ENCODE data around the gene LINS1. TPM values are rescaled to one million over a fixed set of nuclear protein-coding genes. Genes with fewer than 3 reads are reported as not detected.
A peak's percentile ranks its signal among the peaks of the same experiment; 100 is the strongest.
"Not testable (repeated sequence)": the region's sequence is repeated elsewhere in the genome, so short reads cannot be mapped to it uniquely, and the experiment has no call there.

Gene LINS1
- total RNA-seq, 2 donors from 2014 or later: 27.7 to 40.5 TPM

- Mint-ChIP-seq H3K27ac (peak overlapping the region in 1 of 2 donors; percentile 83), H3K4me1 (ENCODE audit: low read depth in 2 of 2) (peaks cover 43 to 52% of the 10 kb centered on the region in 2 donors), H3K36me3 (peaks cover 6% of the 10 kb centered on the region), H3K4me3 (peak overlapping the region; percentile 81), H3K27me3 (no peaks in the 10 kb centered on the region), H3K9me3 (no peaks in the 10 kb centered on the region)
- no peak for DNase-seq (ENCODE audit: low spot score)
- ATAC-seq: no peak
These were observed 6.0 kb downstream of the LINS1 start for GRCh38 chr15:100595964-100596363.

GRCh38 chr15:100593431-100593830, 8.6 kb downstream of the LINS1 start:
- Mint-ChIP-seq H3K36me3 (peaks cover 12% of the 10 kb centered on the region), H3K9me3 (no peaks in the 10 kb centered on the region), H3K27me3 (no peaks in the 10 kb centered on the region), H3K27ac (peak overlapping the region in 1 of 2 donors; percentile 23), H3K4me1 (ENCODE audit: low read depth in 2 of 2) (peaks cover 42 to 47% of the 10 kb centered on the region in 2 donors), H3K4me3 (no peak overlapping the region)
- DNase-seq (ENCODE audit: low spot score) (no peak), ATAC-seq (no peak)

GRCh38 chr15:100592898-100593297, 9.1 kb downstream of the LINS1 start:
- Mint-ChIP-seq H3K27me3 (no peaks in the 10 kb centered on the region), H3K36me3 (peaks cover 15% of the 10 kb centered on the region), H3K4me1 (ENCODE audit: low read depth in 2 of 2) (peaks cover 39 to 45% of the 10 kb centered on the region in 2 donors), H3K4me3 (no peak overlapping the region), H3K27ac (peak overlapping the region in 1 of 2 donors; percentile 23), H3K9me3 (no peaks in the 10 kb centered on the region)
- no peak for DNase-seq (ENCODE audit: low spot score)
- no peak for ATAC-seq

- H3K27me3 Mint-ChIP-seq: no peaks in the 10 kb centered on the region
- peak overlapping the region; percentile 18 for H3K4me3 Mint-ChIP-seq
- peak overlapping the region; percentile 23 to 36 for H3K27ac Mint-ChIP-seq
- ATAC-seq (no peak), DNase-seq (ENCODE audit: low spot score) (no peak)
- no peaks in the 10 kb centered on the region for H3K9me3 Mint-ChIP-seq
- H3K36me3 Mint-ChIP-seq: peaks cover 19% of the 10 kb centered on the region
- H3K4me1 Mint-ChIP-seq (ENCODE audit: low read depth in 2 of 2): peaks cover 31 to 42% of the 10 kb centered on the region in 2 donors
These were observed 10.1 kb downstream of the LINS1 start for GRCh38 chr15:100591835-100592234.

GRCh38 chr15:100591163-100591562, 10.8 kb downstream of the LINS1 start:
- peaks cover 30 to 35% of the 10 kb centered on the region in 2 donors for H3K4me1 Mint-ChIP-seq (ENCODE audit: low read depth in 2 of 2)
- H3K27me3 Mint-ChIP-seq; H3K4me3 Mint-ChIP-seq; DNase-seq (ENCODE audit: low spot score); ATAC-seq; H3K9me3 Mint-ChIP-seq: not testable (repeated sequence)
- peaks cover 19% of the 10 kb centered on the region for H3K36me3 Mint-ChIP-seq
- peak overlapping the region; percentile 23 to 36 for H3K27ac Mint-ChIP-seq

GRCh38 chr15:100588638-100589242, 13.2 kb downstream of the LINS1 start:
- H3K4me1 Mint-ChIP-seq (ENCODE audit: low read depth in 2 of 2): peaks cover 29% of the 10 kb centered on the region in 2 donors
- DNase-seq (ENCODE audit: low spot score) (no peak), ATAC-seq (no peak)
- no peak overlapping the region for H3K27ac Mint-ChIP-seq
- no peak overlapping the region for H3K4me3 Mint-ChIP-seq
- no peaks in the 10 kb centered on the region for H3K27me3 Mint-ChIP-seq
- H3K9me3 Mint-ChIP-seq: no peaks in the 10 kb centered on the region
- H3K36me3 Mint-ChIP-seq: peaks cover 18% of the 10 kb centered on the region

- no peak for DNase-seq (ENCODE audit: low spot score)
- H3K4me3 Mint-ChIP-seq: no peak overlapping the region
- no peaks in the 10 kb centered on the region for H3K27me3 Mint-ChIP-seq
- no peak overlapping the region for H3K27ac Mint-ChIP-seq
- peaks cover 18 to 26% of the 10 kb centered on the region in 2 donors for H3K4me1 Mint-ChIP-seq (ENCODE audit: low read depth in 2 of 2)
- peaks cover 16% of the 10 kb centered on the region for H3K36me3 Mint-ChIP-seq
- ATAC-seq: no peak
- peaks cover 12% of the 10 kb centered on the region for H3K9me3 Mint-ChIP-seq
These were observed 21.6 kb downstream of the LINS1 start for GRCh38 chr15:100580414-100580813.

- H3K9me3 Mint-ChIP-seq: no peaks in the 10 kb centered on the region
- no peak for ATAC-seq
- no peak for DNase-seq (ENCODE audit: low spot score)
- H3K36me3 Mint-ChIP-seq: peaks cover 21% of the 10 kb centered on the region
- H3K27me3 Mint-ChIP-seq: no peaks in the 10 kb centered on the region
- H3K4me3 Mint-ChIP-seq: no peak overlapping the region
- no peak overlapping the region for H3K27ac Mint-ChIP-seq
- peaks cover 19 to 20% of the 10 kb centered on the region in 2 donors for H3K4me1 Mint-ChIP-seq (ENCODE audit: low read depth in 2 of 2)
These were observed 28.5 kb downstream of the LINS1 start for GRCh38 chr15:100573526-100573925.

GRCh38 chr15:100572362-100572983, 29.5 kb downstream of the LINS1 start:
- no peak overlapping the region for H3K27ac Mint-ChIP-seq
- peaks cover 21% of the 10 kb centered on the region for H3K36me3 Mint-ChIP-seq
- H3K27me3 Mint-ChIP-seq: no peaks in the 10 kb centered on the region
- peaks cover 19 to 20% of the 10 kb centered on the region in 2 donors for H3K4me1 Mint-ChIP-seq (ENCODE audit: low read depth in 2 of 2)
- no peaks in the 10 kb centered on the region for H3K9me3 Mint-ChIP-seq
- DNase-seq (ENCODE audit: low spot score) (no peak), ATAC-seq (no peak)
- no peak overlapping the region for H3K4me3 Mint-ChIP-seq

GRCh38 chr15:100571592-100572167, 30.3 kb downstream of the LINS1 start:
- Mint-ChIP-seq H3K4me3 (no peak overlapping the region), H3K36me3 (peaks cover 16% of the 10 kb centered on the region), H3K27me3 (no peaks in the 10 kb centered on the region), H3K27ac (no peak overlapping the region), H3K4me1 (ENCODE audit: low read depth in 2 of 2) (peaks cover 19 to 20% of the 10 kb centered on the region in 2 donors), H3K9me3 (no peaks in the 10 kb centered on the region)
- DNase-seq (ENCODE audit: low spot score) (no peak), ATAC-seq (no peak)

- no peak for ATAC-seq
- peaks cover 13% of the 10 kb centered on the region for H3K36me3 Mint-ChIP-seq
These were observed 31.2 kb downstream of the LINS1 start for GRCh38 chr15:100570735-100571313.

GRCh38 chr15:100570275-100570674, 31.7 kb downstream of the LINS1 start:
- Mint-ChIP-seq H3K4me3 (no peak overlapping the region), H3K36me3 (peaks cover 10% of the 10 kb centered on the region), H3K9me3 (no peaks in the 10 kb centered on the region), H3K27me3 (no peaks in the 10 kb centered on the region), H3K27ac (peak overlapping the region; percentile 50 to 72), H3K4me1 (ENCODE audit: low read depth in 2 of 2) (peaks cover 8 to 9% of the 10 kb centered on the region in 2 donors)
- DNase-seq (ENCODE audit: low spot score): no peak
- no peak for ATAC-seq

More at GRCh38 chr15:100570735-100571313, 31.2 kb downstream of the LINS1 start:
- H3K9me3 Mint-ChIP-seq: no peaks in the 10 kb centered on the region
- no peak overlapping the region for H3K4me3 Mint-ChIP-seq
- H3K4me1 Mint-ChIP-seq (ENCODE audit: low read depth in 2 of 2): peaks cover 13 to 14% of the 10 kb centered on the region in 2 donors
- H3K27ac Mint-ChIP-seq: peak overlapping the region; percentile 50 to 72
- no peaks in the 10 kb centered on the region for H3K27me3 Mint-ChIP-seq
- DNase-seq (ENCODE audit: low spot score): no peak

- Mint-ChIP-seq H3K4me1 (ENCODE audit: low read depth in 2 of 2) (peaks cover 8 to 9% of the 10 kb centered on the region in 2 donors), H3K4me3 (no peak overlapping the region), H3K27ac (no peak overlapping the region), H3K27me3 (no peaks in the 10 kb centered on the region), H3K9me3 (no peaks in the 10 kb centered on the region), H3K36me3 (peaks cover 14% of the 10 kb centered on the region)
- DNase-seq (ENCODE audit: low spot score): no peak
- no peak for ATAC-seq
These were observed 32.6 kb downstream of the LINS1 start for GRCh38 chr15:100569391-100569790.
